ENCODE data around the gene DAZAP1. TPM values are rescaled to one million over a fixed set of nuclear protein-coding genes. Genes with fewer than 3 reads are reported as not detected.
"Not testable (repeated sequence)": the region's sequence is repeated elsewhere in the genome, so short reads cannot be mapped to it uniquely, and the experiment has no call there.

DAZAP1 gene
- total RNA-seq, 1 donor from 2014 or later = 131 TPM

- H3K4me3 Mint-ChIP-seq = peak overlapping the region; percentile 100
- no peak for DNase-seq (ENCODE audit: low spot score in 2 of 2, unreplicated experiment in 2 of 2)
- peaks cover 23% of the 10 kb centered on the region for H3K36me3 Mint-ChIP-seq
- TF ChIP-seq, protein P1, sequence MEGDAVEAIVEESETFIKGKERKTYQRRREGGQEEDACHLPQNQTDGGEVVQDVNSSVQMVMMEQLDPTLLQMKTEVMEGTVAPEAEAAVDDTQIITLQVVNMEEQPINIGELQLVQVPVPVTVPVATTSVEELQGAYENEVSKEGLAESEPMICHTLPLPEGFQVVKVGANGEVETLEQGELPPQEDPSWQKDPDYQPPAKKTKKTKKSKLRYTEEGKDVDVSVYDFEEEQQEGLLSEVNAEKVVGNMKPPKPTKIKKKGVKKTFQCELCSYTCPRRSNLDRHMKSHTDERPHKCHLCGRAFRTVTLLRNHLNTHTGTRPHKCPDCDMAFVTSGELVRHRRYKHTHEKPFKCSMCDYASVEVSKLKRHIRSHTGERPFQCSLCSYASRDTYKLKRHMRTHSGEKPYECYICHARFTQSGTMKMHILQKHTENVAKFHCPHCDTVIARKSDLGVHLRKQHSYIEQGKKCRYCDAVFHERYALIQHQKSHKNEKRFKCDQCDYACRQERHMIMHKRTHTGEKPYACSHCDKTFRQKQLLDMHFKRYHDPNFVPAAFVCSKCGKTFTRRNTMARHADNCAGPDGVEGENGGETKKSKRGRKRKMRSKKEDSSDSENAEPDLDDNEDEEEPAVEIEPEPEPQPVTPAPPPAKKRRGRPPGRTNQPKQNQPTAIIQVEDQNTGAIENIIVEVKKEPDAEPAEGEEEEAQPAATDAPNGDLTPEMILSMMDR (IDR thresholded peaks at IDR 0.05; ENCODE audit: unreplicated experiment) = no peak
- H3K4me1 Mint-ChIP-seq = peaks cover 12% of the 10 kb centered on the region
- H3K9me3 Mint-ChIP-seq = no peaks in the 10 kb centered on the region
- H3K27me3 Mint-ChIP-seq (ENCODE audit: low read depth) = no peaks in the 10 kb centered on the region
- H3K27ac Mint-ChIP-seq = peak overlapping the region; percentile 100
Measured at GRCh38 chr19:1437609-1438008, 30.2 kb downstream of the DAZAP1 start.

DNA sequence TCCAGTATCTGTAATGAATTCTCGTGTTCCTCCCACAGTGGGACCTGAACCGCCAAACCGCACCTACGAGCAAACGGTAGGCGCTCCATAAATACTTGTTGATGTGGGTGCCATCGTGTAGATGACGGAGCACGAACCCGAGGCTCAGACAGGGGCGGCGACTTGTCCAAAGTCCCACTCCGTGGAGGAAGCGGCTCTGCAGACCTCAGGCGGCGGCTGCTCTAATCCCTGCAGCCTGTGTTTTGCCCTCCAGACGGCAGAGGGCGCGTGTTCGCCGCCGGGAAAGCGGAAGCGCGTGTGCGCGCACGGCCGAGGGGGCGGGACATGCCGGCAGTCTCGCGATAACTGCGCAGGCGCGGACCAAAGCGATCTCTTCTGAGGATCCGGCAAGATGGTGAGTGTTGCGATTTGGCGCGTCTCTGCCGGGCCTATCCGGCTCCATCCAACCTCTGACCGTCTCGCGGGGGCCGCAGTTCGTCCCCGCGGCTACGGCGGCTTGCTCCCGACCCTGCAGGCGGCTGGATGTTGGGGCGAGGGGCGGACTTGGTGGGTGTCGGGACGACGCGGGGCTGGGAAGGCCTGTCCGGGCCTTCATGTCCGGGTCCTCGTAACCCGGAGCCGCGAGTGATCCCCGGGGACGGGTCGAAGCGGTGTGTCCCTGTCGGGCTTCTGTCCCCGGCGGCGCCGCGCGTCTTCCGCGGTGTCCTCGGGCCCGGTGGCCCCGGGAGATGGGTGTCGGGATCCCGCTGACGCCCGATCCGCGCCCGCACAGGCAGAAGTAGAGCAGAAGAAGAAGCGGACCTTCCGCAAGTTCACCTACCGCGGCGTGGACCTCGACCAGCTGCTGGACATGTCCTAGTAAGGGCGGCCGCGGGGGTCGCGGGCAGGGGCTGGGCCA is 30.9 kb downstream of the DAZAP1 start, which contains the start of gene RPS15:
Gene RPS15, plus strand, starts transcription at position 362 of the 898 bp plus-strand sequence. Its CDS starts 30 bp downstream, at position 392.
- TF ChIP-seq, protein P1 (IDR thresholded peaks at IDR 0.05; ENCODE audit: unreplicated experiment) = peak; percentile 88
- H3K4me3 Mint-ChIP-seq = peak within 1 kb of the TSS; percentile 100
- peaks cover 12% of the 10 kb centered on the region for H3K4me1 Mint-ChIP-seq
- no peaks in the 10 kb centered on the region for H3K9me3 Mint-ChIP-seq
- H3K27me3 Mint-ChIP-seq (ENCODE audit: low read depth) = no peaks in the 10 kb centered on the region
- peaks cover 25% of the 10 kb centered on the region for H3K36me3 Mint-ChIP-seq
- peak within 1 kb of the TSS; percentile 100 for H3K27ac Mint-ChIP-seq
- peak; percentile 96 to 98 for DNase-seq (ENCODE audit: low spot score in 2 of 2, unreplicated experiment in 2 of 2)

DNA sequence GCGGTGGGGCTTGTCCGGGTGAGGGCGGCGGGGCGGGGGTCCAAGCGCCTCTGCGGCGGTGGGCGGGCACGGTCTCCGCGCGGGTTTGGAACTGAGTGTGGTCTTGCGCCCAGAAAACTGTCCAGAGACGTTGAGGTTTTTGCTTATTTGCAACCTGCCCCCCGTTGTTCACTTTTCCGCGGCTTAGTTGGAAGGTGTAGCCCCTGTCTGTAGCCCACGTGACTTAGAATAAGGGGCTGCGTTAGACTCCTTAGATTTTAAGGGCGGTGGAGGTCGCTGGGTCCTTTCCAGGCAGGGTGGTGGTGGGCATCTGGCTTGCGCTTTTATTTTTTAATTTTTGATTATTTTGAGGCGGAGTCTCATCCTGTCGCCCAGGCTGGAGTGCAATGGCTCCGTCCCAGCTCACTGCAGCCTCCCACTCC is 31.6 kb downstream of the DAZAP1 start:
- Mint-ChIP-seq H3K36me3 (peaks cover 25% of the 10 kb centered on the region), H3K4me1 (peaks cover 12% of the 10 kb centered on the region)

DNA sequence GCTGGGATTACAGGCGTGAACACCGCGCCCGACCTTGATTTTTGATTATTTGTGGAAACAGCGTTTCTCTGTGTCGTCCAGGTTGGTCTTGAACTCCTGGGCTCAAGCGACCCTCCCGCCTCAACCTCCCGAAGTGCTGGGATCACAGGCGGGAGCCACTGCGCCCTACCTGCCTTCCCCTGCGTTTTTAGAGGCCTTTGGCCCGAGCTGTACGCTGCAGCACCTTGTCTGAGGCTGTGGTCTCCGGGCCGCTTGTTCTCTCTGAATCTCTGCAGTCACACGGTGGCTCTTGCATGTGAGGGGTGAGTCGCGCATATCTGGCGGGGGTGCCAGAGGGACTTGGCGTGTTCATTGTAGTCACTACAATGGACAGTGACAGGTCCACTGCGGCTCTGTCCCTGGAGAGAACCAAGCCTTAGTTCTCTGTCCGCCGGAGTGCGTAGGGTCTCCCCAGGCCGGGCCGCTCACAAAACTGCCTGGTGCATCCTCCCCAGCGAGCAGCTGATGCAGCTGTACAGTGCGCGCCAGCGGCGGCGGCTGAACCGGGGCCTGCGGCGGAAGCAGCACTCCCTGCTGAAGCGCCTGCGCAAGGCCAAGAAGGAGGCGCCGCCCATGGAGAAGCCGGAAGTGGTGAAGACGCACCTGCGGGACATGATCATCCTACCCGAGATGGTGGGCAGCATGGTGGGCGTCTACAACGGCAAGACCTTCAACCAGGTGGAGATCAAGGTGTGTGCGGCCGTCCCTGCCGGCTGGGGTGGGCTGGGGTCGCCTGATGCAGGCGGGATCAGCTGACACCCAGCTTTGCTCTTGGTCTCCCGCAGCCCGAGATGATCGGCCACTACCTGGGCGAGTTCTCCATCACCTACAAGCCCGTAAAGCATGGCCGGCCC is 32.4 kb downstream of the DAZAP1 start:
- not testable (repeated sequence) for H3K9me3 Mint-ChIP-seq; H3K27me3 Mint-ChIP-seq (ENCODE audit: low read depth); DNase-seq (ENCODE audit: low spot score in 2 of 2, unreplicated experiment in 2 of 2)
- Mint-ChIP-seq H3K4me3 (peak overlapping the region; percentile 100), H3K27ac (peak overlapping the region; percentile 81), H3K36me3 (peaks cover 25% of the 10 kb centered on the region), H3K4me1 (peaks cover 12% of the 10 kb centered on the region)

More for the DNA sequence above, 31.6 kb downstream of the DAZAP1 start:
- Mint-ChIP-seq H3K27ac (peak overlapping the region; percentile 90), H3K27me3 (ENCODE audit: low read depth) (peaks cover under 1% of the 10 kb centered on the region), H3K4me3 (peak overlapping the region; percentile 100), H3K9me3 (no peaks in the 10 kb centered on the region)
- TF ChIP-seq, protein P1 (IDR thresholded peaks at IDR 0.05; ENCODE audit: unreplicated experiment) = no peak
- no peak for DNase-seq (ENCODE audit: low spot score in 2 of 2, unreplicated experiment in 2 of 2)

DNA sequence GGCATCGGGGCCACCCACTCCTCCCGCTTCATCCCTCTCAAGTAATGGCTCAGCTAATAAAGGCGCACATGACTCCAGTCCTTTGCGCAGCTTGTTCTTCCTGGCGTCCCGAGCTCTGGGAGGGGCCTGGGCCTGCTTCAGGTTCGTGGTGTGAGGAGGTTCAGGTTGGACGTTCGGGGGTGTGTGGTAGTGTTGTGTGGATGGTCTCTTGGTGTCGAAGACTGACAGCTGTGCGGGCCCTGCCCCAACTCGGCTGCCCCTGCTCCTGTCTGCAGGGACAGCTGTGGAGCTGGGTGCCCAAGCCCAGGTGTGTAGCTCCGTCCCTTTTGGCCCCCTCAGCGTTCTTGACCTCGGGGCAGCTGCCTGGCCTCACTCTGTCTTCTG is 33.0 kb downstream of the DAZAP1 start:
- Mint-ChIP-seq H3K4me3 (peak overlapping the region; percentile 100), H3K27ac (no peak overlapping the region), H3K4me1 (peaks cover 12% of the 10 kb centered on the region), H3K27me3 (ENCODE audit: low read depth) (peaks cover 11% of the 10 kb centered on the region), H3K9me3 (no peaks in the 10 kb centered on the region), H3K36me3 (peaks cover 23% of the 10 kb centered on the region)
- DNase-seq (ENCODE audit: low spot score in 2 of 2, unreplicated experiment in 2 of 2) = no peak
- TF ChIP-seq, protein P1 (IDR thresholded peaks at IDR 0.05; ENCODE audit: unreplicated experiment) = no peak
